Fibroblast of skin of right biceps (primary cell): ENCODE measurements around the gene PTF1A.

Experiments
- DNase-seq: peaks from one replicate; pipeline ENCODE4 v3.0.0-alpha.2; 2013

Gene PTF1A, protein sequence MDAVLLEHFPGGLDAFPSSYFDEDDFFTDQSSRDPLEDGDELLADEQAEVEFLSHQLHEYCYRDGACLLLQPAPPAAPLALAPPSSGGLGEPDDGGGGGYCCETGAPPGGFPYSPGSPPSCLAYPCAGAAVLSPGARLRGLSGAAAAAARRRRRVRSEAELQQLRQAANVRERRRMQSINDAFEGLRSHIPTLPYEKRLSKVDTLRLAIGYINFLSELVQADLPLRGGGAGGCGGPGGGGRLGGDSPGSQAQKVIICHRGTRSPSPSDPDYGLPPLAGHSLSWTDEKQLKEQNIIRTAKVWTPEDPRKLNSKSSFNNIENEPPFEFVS

GRCh38 chr10:23191764-23192711 lies at the start of gene PTF1A:
Gene PTF1A, plus strand, starts transcription at chr10:23192312. Its CDS starts 219 bp downstream, at chr10:23192531.
- no peak for DNase-seq

- DNase-seq, result no peak
Observed at GRCh38 chr10:23146258-23146657, 45.9 kb upstream of the PTF1A start.

- no peak for DNase-seq
Observed at GRCh38 chr10:23147035-23147434, 45.1 kb upstream of the PTF1A start.

GRCh38 chr10:23148214-23148613 lies 43.9 kb upstream of the PTF1A start:
- no peak for DNase-seq

DNA sequence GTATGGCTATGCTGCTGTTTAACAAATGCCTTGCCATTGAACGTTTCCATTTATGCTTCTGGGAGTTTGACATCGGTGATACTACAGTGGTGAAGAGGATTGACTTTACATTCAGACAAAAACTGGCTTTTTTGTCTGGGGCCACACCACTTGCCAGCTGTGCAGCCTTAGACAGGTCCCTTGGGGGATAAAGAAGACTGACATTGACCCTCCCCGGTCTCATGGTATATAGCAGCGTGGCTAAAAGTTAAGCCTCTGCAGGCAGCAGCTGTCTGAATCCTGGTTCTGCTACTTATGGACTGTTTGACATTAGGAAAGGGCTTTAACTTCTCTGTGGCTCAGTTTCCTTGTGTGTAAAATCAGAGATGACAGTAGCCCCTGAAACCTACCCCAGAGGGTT lies 42.0 kb upstream of the PTF1A start:
- no peak for DNase-seq

DNA sequence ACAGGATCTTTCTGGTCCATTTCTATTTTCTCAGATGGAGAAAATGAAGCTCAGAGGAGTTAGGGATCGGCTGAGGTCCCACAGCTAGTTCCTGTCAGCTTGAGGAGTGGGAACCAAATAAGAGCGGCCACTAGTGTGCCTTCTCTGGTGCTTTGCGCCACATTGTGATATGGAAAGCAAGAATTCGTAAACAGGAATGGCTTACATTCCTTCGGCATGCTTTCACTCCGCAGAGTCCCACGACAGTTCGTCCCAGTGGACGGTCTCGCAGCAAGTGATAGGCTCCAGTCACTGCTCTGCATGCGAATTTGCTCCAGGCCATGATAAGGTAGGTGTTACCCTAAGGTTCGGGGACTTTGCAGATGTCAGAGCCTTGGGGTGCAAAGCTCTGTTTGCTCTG lies 41.5 kb upstream of the PTF1A start:
- no peak for DNase-seq

- DNase-seq, result no peak
Observed at GRCh38 chr10:23151071-23151470, 41.0 kb upstream of the PTF1A start.

DNA sequence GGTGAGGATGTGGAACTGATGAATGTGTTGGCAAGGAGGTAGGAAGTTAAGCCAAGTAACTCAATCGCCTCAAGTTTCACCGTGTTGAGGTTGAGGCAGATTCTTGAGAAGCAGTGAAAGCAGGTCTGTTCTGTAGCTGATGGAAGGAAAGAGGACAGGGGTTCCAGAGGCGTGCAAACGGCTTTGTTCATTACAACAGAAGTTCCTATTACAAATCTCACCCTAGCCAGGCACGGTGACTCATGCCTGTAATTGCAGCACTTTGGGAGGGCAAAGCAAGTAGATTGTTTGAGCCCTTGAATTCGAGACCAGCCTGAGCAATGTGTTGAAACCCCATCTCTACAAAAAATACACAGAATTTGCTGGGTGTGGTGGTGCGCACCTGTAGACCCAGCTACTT lies 36.9 kb upstream of the PTF1A start:
- DNase-seq, result no peak

DNA sequence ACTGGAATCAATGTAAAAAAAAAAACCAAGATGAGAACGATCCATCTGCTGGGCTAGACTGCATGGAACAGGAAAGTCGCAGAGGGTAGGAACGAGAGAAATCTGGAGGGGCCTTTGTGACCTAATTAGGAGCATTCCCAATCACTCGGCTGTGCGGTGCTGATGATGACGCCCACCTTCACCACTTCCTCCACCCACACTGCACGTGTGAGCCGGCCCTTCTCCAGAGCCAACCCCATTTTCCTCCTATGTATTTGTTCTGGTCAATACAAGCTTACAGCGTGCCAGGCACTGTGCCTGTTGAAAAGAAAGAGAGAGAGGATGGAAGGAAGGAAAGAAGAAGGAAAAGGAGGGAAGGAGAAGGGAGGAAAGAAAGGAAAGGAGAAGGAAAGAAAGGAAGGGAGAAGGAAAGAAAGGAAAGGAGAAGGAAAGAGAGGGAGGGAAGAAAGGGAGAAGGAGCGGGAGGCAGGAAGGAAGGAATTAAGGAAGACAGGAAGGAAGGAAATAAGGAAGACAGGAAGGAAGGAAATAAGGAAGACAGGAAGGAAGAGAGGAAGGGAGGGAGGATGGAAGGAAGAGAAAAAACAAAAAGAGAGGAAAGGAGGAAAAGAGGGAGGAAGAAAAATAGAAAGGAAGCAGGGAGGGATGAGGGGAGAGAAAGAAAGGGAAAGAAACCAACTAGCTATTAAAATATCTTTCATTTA lies 35.5 kb upstream of the PTF1A start:
- DNase-seq, result no peak

DNA sequence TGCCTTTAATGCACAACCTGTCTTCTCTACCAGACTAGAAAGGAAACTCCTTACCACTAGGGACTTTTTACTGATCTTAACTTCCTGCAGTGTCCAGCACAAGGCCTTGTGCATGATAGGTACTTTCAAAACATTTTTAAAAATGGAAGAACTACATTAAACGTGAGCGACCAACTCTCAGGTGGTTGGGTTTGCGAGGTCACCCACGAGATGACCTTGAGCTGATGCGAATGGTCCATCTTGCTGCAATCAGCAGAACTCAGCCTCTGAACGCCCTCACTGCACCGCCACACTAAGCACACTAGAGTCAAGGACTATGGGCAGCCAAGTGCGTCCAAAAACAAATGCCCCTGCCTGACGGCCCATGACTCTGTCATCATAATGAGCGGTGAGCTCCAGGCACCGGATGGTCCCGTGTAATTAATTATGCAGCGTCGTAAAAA lies 34.9 kb upstream of the PTF1A start:
- DNase-seq, result no peak

GRCh38 chr10:23157691-23158369 lies 34.3 kb upstream of the PTF1A start:
- DNase-seq, result peak; percentile 49

DNA sequence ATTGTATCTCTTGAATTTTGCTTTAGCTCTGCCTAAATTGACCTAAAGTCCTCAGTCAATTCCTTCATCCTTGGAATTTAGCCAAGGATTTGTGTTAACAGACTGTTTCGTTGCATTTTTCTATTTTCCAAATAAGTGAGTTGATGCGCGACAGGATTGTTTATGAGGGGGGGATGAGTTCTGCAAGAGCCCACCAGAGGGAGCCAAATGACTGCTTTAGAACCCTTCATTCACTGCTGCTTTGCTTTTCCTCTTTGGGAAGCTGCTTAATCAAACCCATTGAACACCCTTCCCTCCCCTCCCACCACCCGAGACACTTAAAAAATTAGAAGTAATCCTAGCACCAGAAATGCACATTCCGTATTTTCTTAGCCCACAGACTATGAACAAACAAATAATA lies 33.7 kb upstream of the PTF1A start:
- DNase-seq, result peak; percentile 46

- peak; percentile 37 for DNase-seq
Observed at GRCh38 chr10:23171232-23171876, 20.8 kb upstream of the PTF1A start.

DNA sequence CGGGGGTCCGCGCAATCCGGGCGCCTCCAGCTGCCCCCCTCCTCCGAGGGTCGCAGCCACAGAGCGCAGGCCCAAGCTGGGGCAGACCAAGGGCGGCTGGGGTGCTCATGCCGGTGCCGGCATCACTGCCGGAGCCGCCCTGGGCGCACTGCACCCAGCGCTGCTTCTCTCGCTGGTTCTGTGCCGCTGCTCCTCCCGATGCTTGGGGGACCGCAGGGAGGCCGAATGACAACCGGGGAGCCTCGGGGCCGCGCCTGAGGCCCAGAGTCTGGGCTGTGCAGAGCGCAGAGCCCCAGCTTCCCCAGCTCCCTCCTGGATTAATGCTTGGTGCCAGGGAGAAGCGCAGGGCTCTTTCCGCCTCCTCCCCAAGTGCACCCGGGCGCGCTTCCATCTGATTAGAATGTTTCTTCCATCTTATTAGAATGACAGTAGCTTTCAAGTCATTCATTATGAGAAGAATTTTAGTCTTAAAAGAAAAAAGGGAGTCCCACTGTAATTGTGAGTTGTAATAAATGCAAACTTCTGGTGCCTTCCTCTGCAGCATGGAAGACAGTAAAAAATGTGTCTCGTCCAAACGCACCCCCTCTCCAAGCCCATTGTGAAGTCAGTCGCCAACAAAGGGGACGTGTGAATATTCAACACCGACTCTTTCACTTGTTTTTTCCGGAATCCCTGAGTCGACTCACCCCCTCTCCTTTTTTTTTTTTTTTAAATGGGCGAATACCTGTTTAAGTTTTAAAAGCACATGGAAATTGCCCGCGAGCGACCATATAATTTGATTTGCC lies 19.5 kb upstream of the PTF1A start:
- DNase-seq, result no peak

GRCh38 chr10:23173214-23174073 lies 18.7 kb upstream of the PTF1A start:
- DNase-seq, result no peak

GRCh38 chr10:23174074-23174976 lies 17.8 kb upstream of the PTF1A start:
- no peak for DNase-seq

DNA sequence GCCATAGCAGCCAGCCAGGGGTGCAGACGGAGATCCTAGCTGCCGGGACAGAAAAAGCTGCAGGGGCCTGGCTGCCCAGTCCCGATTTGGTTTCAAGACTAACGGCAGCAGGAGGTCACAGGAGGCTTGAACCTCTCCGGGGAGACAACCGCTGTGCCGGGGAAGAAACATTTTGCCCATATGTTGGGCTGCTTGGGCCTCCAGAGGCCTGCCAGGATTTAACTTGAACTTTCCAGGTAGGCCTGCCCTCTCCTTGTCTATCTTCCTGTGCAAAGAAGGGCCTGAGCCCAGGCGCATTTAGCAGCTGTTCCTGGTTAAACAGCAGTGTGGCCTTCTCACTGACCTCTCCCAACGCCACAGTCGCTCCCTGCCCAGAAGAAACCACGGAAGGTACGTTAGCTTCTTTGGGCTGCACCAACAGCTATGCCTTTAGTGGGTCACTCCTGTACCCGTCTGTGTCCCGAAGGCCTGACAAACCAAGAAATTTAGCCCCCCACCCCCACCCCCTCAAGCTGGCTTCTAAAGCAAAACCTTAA lies 17.1 kb upstream of the PTF1A start:
- DNase-seq, result no peak

- no peak for DNase-seq
Observed at GRCh38 chr10:23186178-23186577, 5.9 kb upstream of the PTF1A start.

DNA sequence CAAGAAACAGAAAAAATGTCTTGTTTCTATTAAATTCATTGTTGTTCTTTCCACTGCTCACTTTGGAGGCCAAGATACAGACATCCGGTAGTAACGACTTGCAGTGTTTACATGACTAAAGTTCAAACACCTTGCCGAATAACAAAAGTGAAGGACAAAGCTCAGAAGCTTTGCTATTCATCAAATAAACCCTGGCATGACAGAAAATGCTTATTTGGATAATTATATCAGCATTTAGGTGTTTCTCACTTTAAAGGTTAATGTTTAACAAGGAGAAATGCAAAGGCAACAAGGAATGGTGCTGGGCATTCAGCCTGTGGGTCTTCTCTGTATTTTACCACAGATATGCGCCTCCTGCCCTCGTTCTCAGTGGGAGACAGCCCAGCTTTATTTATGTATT lies 5.4 kb upstream of the PTF1A start:
- no peak for DNase-seq
